H1 (cell line): ENCODE data around the gene PTGES2. TPM values are rescaled to one million over a fixed set of nuclear protein-coding genes. Genes with fewer than 3 reads are reported as not detected.
A peak's percentile ranks its signal among the peaks of the same experiment; 100 is the strongest.

Source experiments
- CTCF ChIA-PET: fragments of 300-600 bp; sonication (Branson Sonifier 250); formaldehyde crosslinking; loops from one replicate; lab custom pipeline; 2021; ENCODE audit not compliant: partially characterized antibody; lab: Charles Lee
- POLR2A ChIA-PET: fragments of 300-600 bp; sonication (Branson Sonifier 250); formaldehyde crosslinking; loops from one replicate; lab custom pipeline; 2021; ENCODE audit warnings: inconsistent platforms; ENCODE audit not compliant: partially characterized antibody; lab: Charles Lee
- DNase-seq, 2 experiments: peaks; one replicate each; pipeline versions ENCODE4 v3.0.0 to v3.0.0-alpha.2; 2010 to 2022; ENCODE audit warnings: low spot score in 2 of 2, low read depth in 1 of 2, mixed read lengths in 1 of 2
- FAIRE-seq: peaks from 2 replicates; lab custom pipeline; 2011; peaks lifted over from hg19 to GRCh38; lab: Jason Lieb, UNC
- H2AFZ ChIP-seq: 2 replicates; pipeline ENCODE4 v1.8.1; 2012; ENCODE audit warnings: low read length, inconsistent platforms
- H2AK5ac ChIP-seq: 2 replicates; pipeline ENCODE4 v1.6.1; 2013; ENCODE audit warnings: low read depth, low read length
- H2BK120ac ChIP-seq: replicated peaks from 2 replicates; pipeline ENCODE3; 2013; ENCODE audit warnings: low read depth, low read length, inconsistent platforms
- H2BK12ac ChIP-seq: 2 replicates; pipeline ENCODE4 v1.6.1; 2013; ENCODE audit warnings: low read depth, low read length
- H2BK15ac ChIP-seq: 2 replicates; pipeline ENCODE4 v1.6.1; 2013; ENCODE audit warnings: low read length
- H2BK20ac ChIP-seq: 2 replicates; pipeline ENCODE4 v1.6.1; 2013; ENCODE audit warnings: low read length
- H2BK5ac ChIP-seq: 2 replicates; pipeline ENCODE4 v1.6.1; 2013; ENCODE audit warnings: low read depth, low read length
- H3K14ac ChIP-seq: 2 replicates; pipeline ENCODE4 v1.6.1; 2013; ENCODE audit warnings: inconsistent platforms; ENCODE audit not compliant: insufficient read length
- H3K18ac ChIP-seq: 2 replicates; pipeline ENCODE4 v1.6.1; 2013; ENCODE audit warnings: low read length; ENCODE audit errors: extremely low read depth
- H3K23ac ChIP-seq: 2 replicates; pipeline ENCODE4 v1.6.1; 2013; ENCODE audit warnings: inconsistent platforms; ENCODE audit not compliant: insufficient read length
- H3K23me2 ChIP-seq: 2 replicates; pipeline ENCODE4 v1.6.1; 2013; ENCODE audit warnings: low read depth, low read length
- H3K27ac ChIP-seq: 2 replicates; pipeline ENCODE4 v1.6.1; 2011; ENCODE audit warnings: low read depth, low read length, inconsistent platforms
- H3K27me3 ChIP-seq, 4 experiments: replicated peaks in 1 of 4; 1 replicate in 1 of 4; 2 replicates in 3 of 4; pipeline versions ENCODE4 v1.6.1 to v1.8.1; 2011 to 2013; ENCODE audit warnings: low read length in 3 of 4, mild to moderate bottlenecking in 3 of 4, inconsistent platforms in 2 of 4, mixed read lengths in 2 of 4, moderate library complexity in 1 of 4; ENCODE audit not compliant: control insufficient read depth in 3 of 4, insufficient read depth in 3 of 4; ENCODE audit errors: extremely low read depth in 1 of 4
- H3K36me3 ChIP-seq, 4 experiments: 2 replicates each; pipeline versions ENCODE4 v1.6.1 to v1.8.1; 2011 to 2013; ENCODE audit warnings: mild to moderate bottlenecking in 4 of 4, low read length in 3 of 4, moderate library complexity in 2 of 4, control low read depth in 1 of 4, inconsistent platforms in 1 of 4; ENCODE audit not compliant: insufficient read depth in 4 of 4, control insufficient read depth in 2 of 4
- H3K4ac ChIP-seq: replicated peaks from 2 replicates; pipeline ENCODE3; 2013; ENCODE audit warnings: low read length, low read depth, mixed read lengths, inconsistent platforms; ENCODE audit not compliant: insufficient read length
- H3K4me1 ChIP-seq, 4 experiments: replicated peaks in 1 of 4; 1 replicate in 1 of 4; 2 replicates in 3 of 4; pipeline versions ENCODE4 v1.6.1 to v1.8.1; 2011 to 2013; ENCODE audit warnings: low read length in 3 of 4, inconsistent platforms in 2 of 4, mixed read lengths in 1 of 4; ENCODE audit not compliant: insufficient read depth in 4 of 4, control insufficient read depth in 3 of 4
- H3K4me2 ChIP-seq, 2 experiments: 2 replicates each; pipeline versions ENCODE4 v1.6.1 to v1.8.1; 2011 to 2013; ENCODE audit warnings: low read depth in 2 of 2, low read length in 2 of 2, control low read depth in 1 of 2, inconsistent platforms in 1 of 2, mild to moderate bottlenecking in 1 of 2; ENCODE audit not compliant: insufficient read depth in 1 of 2
- H3K4me3 ChIP-seq, 4 experiments: fragments of 200-600, 300-600 bp in 1 of 4; sonication (generic), shearing (Covaris generic), sonication (Bioruptor Twin) in 1 of 4; 2 replicates each; pipeline versions ENCODE4 v1.5.1 to v1.8.1; 2011 to 2016; ENCODE audit warnings: low read length in 4 of 4, low read depth in 3 of 4, control low read depth in 2 of 4, inconsistent platforms in 2 of 4, mild to moderate bottlenecking in 2 of 4, mixed read lengths in 1 of 4, moderate library complexity in 1 of 4; ENCODE audit not compliant: insufficient read depth in 2 of 4; ENCODE audit errors: extremely low read depth in 1 of 4
- H3K56ac ChIP-seq: replicated peaks from 2 replicates; pipeline ENCODE3; 2013; ENCODE audit warnings: low read depth, mild to moderate bottlenecking, mixed read lengths, low read length, inconsistent platforms; ENCODE audit not compliant: insufficient read length
- H3K79me1 ChIP-seq: 2 replicates; pipeline ENCODE4 v1.6.1; 2013; ENCODE audit warnings: low read depth, low read length, control low read depth
- H3K79me2 ChIP-seq, 2 experiments: 2 replicates each; pipeline versions ENCODE4 v1.6.1 to v1.8.1; 2012 to 2013; ENCODE audit warnings: low read length in 2 of 2, mild to moderate bottlenecking in 2 of 2, inconsistent platforms in 1 of 2; ENCODE audit not compliant: insufficient read depth in 2 of 2, control insufficient read depth in 1 of 2
- H3K9ac ChIP-seq, 4 experiments: replicated peaks in 1 of 4; 1 replicate in 1 of 4; 2 replicates in 3 of 4; pipeline versions ENCODE4 v1.6.1 to v1.8.1; 2011 to 2013; ENCODE audit warnings: low read depth in 3 of 4, low read length in 3 of 4, control low read depth in 2 of 4, mild to moderate bottlenecking in 2 of 4, moderate library complexity in 2 of 4, inconsistent platforms in 1 of 4; ENCODE audit errors: extremely low read depth in 1 of 4
- H3K9me3 ChIP-seq, 2 experiments: 2 replicates each; pipeline versions ENCODE4 v1.6.1 to v1.8.1; 2012 to 2013; ENCODE audit warnings: mild to moderate bottlenecking in 2 of 2, moderate library complexity in 2 of 2, control low read depth in 1 of 2, inconsistent platforms in 1 of 2, low read depth in 1 of 2, low read length in 1 of 2, mixed read lengths in 1 of 2; ENCODE audit not compliant: insufficient read depth in 2 of 2
- H4K20me1 ChIP-seq, 2 experiments: replicated peaks in 1 of 2; 2 replicates each; pipeline versions ENCODE3 to v1.8.1; 2011 to 2013; ENCODE audit warnings: inconsistent platforms in 2 of 2, low read length in 2 of 2, mild to moderate bottlenecking in 1 of 2; ENCODE audit not compliant: insufficient read depth in 2 of 2, control insufficient read depth in 1 of 2
- H4K5ac ChIP-seq: 2 replicates; pipeline ENCODE4 v1.6.1; 2013; ENCODE audit warnings: low read length, low read depth, mixed read lengths, inconsistent platforms; ENCODE audit not compliant: insufficient read length
- H4K8ac ChIP-seq: 2 replicates; pipeline ENCODE4 v1.8.0; 2013; ENCODE audit warnings: mild to moderate bottlenecking, moderate library complexity, low read length, inconsistent platforms; ENCODE audit not compliant: insufficient read depth; ENCODE audit errors: extremely low read depth
- H4K91ac ChIP-seq: replicated peaks from 2 replicates; pipeline ENCODE3; 2013; ENCODE audit warnings: low read length, mixed read lengths, inconsistent platforms; ENCODE audit not compliant: insufficient read length
- CBX5 ChIP-seq: fragments of 300-800, 300-1000 bp; sonication (generic); IDR thresholded peaks from 2 replicates; pipeline ENCODE4 v1.7.1; 2016; ENCODE audit warnings: antibody characterized with exemption, low read length, low read depth
- CHD1 ChIP-seq: IDR thresholded peaks from 2 replicates; pipeline ENCODE4 v1.6.1; 2012; ENCODE audit warnings: low read depth, low read length, improper control_type of control experiment
- POLR2A ChIP-seq, 2 experiments: IDR thresholded peaks; 1 replicate in 1 of 2; 2 replicates in 1 of 2; pipeline ENCODE4 v1.6.1; 2011; ENCODE audit warnings: low read depth in 2 of 2, low read length in 2 of 2, mild to moderate bottlenecking in 2 of 2; ENCODE audit errors: control extremely low read depth in 1 of 2
- RAD21 ChIP-seq, 2 experiments: IDR thresholded peaks in 1 of 2; conservative IDR thresholded peaks in 1 of 2; 2 replicates each; pipeline ENCODE4 v1.6.1; 2011; ENCODE audit warnings: low read depth in 2 of 2, low read length in 2 of 2, improper control_type of control experiment in 1 of 2, inconsistent platforms in 1 of 2, mild to moderate bottlenecking in 1 of 2, moderate library complexity in 1 of 2
- WGBS, 2 experiments: shearing (Covaris generic) in 1 of 2; methylation state at CpG; one replicate each; pipeline versions ENCODE4 v1.1.6 to v1.1.7; 2013 to 2015; ENCODE audit warnings: low lambda C conversion rate in 2 of 2, mixed read lengths in 2 of 2, inconsistent platforms in 1 of 2, low coverage in 1 of 2, missing lambda C conversion rate in 1 of 2; ENCODE audit not compliant: insufficient replicate concordance in 2 of 2, insufficient coverage in 1 of 2, insufficient read length in 1 of 2; ENCODE audit errors: extremely low coverage in 1 of 2, missing lambda C conversion rate in 1 of 2; 5-methylcytosine and 5-hydroxymethylcytosine counted together
- polyA plus RNA-seq, 7 experiments: library from polyadenylated mRNA; depleted of rRNA in 3 of 7; stranded (reverse) in 5 of 7; unstranded in 2 of 7; fragments of >200 nt in 5 of 7; fragments of 200-250 nt in 2 of 7; gene quantifications; 1 replicate in 5 of 7; 2 replicates in 1 of 7; 4 replicates in 1 of 7; pipeline versions ENCODE4 v1.2.1 to v1.2.3, GENCODE V29; 2011 to 2013; ENCODE audit warnings: missing spikeins in 2 of 7, mixed read lengths in 2 of 7
- total RNA-seq: library from RNA; stranded (reverse); fragmentation: NEBNext Ultra II Directional; extraction: Animal tissue kit (Norgen Biotek cat#: 25700); gene quantifications from 2 replicates; pipeline ENCODE4 v1.2.1, GENCODE V29; 2021
- TF ChIP-seq, protein P1 (sequence below), 3 experiments: IDR thresholded peaks; 1 replicate in 2 of 3; 2 replicates in 1 of 3; pipeline versions ENCODE4 v1.5.1 to v1.6.1; 2011; ENCODE audit warnings: low read length in 3 of 3, mild to moderate bottlenecking in 3 of 3, inconsistent platforms in 2 of 3, low read depth in 1 of 3, moderate library complexity in 1 of 3; ENCODE audit not compliant: insufficient read depth in 1 of 3; ENCODE audit errors: control extremely low read depth in 1 of 3

PTGES2 gene
- total and polyA plus RNA-seq, 2 of the 8 experiments (the other 6 are each of a cell fraction or from before 2014, with no cell fraction given): 80.7 to 81.2 TPM

DNA sequence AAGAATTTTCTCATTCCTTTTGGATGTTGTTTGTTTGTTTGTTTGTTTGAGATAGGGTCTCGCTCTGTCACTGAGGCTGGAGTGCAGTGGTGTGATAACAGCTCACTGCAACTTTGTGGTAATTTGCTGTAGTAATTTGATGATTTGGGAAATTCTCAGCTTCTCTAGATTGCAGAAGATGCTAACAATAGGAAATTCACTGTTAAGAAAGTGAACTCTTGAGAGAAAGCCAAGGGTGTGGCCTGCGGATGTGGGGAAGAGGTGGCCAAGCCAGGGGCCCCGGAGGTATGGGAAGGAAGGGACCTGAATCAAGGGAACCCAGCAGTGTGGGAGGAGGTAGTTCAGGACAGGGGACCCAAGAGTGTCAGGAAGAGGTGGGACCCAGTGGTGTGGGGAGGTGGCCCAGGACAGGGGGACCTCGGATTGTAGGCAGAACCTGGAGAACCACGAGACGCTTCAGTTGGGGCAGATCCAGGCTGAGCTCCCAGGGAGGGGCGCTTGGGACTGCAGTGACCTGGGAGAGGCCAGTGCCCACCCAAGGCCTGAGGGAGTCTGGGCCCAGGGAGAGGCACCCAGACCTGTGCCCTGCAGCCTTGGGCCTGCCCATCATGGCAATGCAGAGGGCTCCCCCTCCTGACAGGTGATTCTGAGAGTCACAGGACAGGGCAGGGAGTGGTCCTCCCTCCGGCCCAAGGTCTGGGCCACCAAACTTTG lies 16.2 kb upstream of the PTGES2 start:
- H3K14ac ChIP-seq: no peak overlapping the region
- no peak overlapping the region for H3K9ac ChIP-seq
- no peak overlapping the region for H2BK120ac ChIP-seq
- FAIRE-seq (no peak), DNase-seq (no peak)
- no peaks in the 10 kb centered on the region for H3K79me1 ChIP-seq
- no peak overlapping the region for H3K18ac ChIP-seq
- H3K4me3 ChIP-seq: no peak overlapping the region
- H3K36me3 ChIP-seq: no peaks in the 10 kb centered on the region
- no peaks in the 10 kb centered on the region for H3K9me3 ChIP-seq
- H3K4ac ChIP-seq: no peak overlapping the region
- no peak overlapping the region for H2AK5ac ChIP-seq
- H3K4me2 ChIP-seq: no peak overlapping the region
- no peak overlapping the region for H2BK12ac ChIP-seq
- H3K23me2 ChIP-seq: no peaks in the 10 kb centered on the region
- TF ChIP-seq CHD1 (no peak), CBX5 (no peak), RAD21 (IDR thresholded peaks at IDR 0.05 in 1 of 2, conservative IDR thresholded peaks at IDR 0.05 in 1 of 2; ENCODE audit: low read depth in 2 of 2, low read length in 2 of 2) (peak; percentile 17 to 28; a peak in 1 of 4 replicates), POLR2A (IDR thresholded peaks at IDR 0.05; ENCODE audit: control extremely low read depth in 1 of 2, low read depth in 2 of 2, low read length in 2 of 2) (no peak)
- TF ChIP-seq, protein P1, sequence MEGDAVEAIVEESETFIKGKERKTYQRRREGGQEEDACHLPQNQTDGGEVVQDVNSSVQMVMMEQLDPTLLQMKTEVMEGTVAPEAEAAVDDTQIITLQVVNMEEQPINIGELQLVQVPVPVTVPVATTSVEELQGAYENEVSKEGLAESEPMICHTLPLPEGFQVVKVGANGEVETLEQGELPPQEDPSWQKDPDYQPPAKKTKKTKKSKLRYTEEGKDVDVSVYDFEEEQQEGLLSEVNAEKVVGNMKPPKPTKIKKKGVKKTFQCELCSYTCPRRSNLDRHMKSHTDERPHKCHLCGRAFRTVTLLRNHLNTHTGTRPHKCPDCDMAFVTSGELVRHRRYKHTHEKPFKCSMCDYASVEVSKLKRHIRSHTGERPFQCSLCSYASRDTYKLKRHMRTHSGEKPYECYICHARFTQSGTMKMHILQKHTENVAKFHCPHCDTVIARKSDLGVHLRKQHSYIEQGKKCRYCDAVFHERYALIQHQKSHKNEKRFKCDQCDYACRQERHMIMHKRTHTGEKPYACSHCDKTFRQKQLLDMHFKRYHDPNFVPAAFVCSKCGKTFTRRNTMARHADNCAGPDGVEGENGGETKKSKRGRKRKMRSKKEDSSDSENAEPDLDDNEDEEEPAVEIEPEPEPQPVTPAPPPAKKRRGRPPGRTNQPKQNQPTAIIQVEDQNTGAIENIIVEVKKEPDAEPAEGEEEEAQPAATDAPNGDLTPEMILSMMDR (IDR thresholded peaks at IDR 0.05; ENCODE audit: control extremely low read depth in 1 of 3, insufficient read depth in 1 of 3, low read depth in 1 of 3, low read length in 3 of 3): peak in 1 of 3 experiments; percentile 8; a peak in 1 of 4 replicates
- ChIA-PET CTCF (interaction anchor here (0.7 to 2.8 kb wide), 5 partner anchors 8 to 929 kb away, joined by 3 to 15 read pairs (median 3); no protein-coding TSS in a partner anchor), POLR2A (interaction anchor here (0.6 to 1.1 kb wide), 3 partner anchors 15 to 45 kb away, joined by 3 to 4 read pairs (median 3); no protein-coding TSS in a partner anchor)
- H3K27me3 ChIP-seq: no peaks in the 10 kb centered on the region
- H4K20me1 ChIP-seq: no peaks in the 10 kb centered on the region
- H3K23ac ChIP-seq: no peak overlapping the region
- no peak overlapping the region for H3K56ac ChIP-seq
- H2BK20ac ChIP-seq: no peak overlapping the region
- H2BK5ac ChIP-seq: no peak overlapping the region
- no peak overlapping the region for H2BK15ac ChIP-seq
- H3K79me2 ChIP-seq: no peaks in the 10 kb centered on the region
- H2AFZ ChIP-seq: no peak overlapping the region
- no peaks in the 10 kb centered on the region for H3K4me1 ChIP-seq
- no peak overlapping the region for H4K5ac ChIP-seq
- 94% methylated on average over 8 of the region's 8 CpGs; no CpG with 5 or more reads in 1 of the 2 experiments for WGBS, 2 experiments
- peak overlapping the region; percentile 73; the same call in 1 of the 2 replicates for H4K8ac ChIP-seq
- H4K91ac ChIP-seq: no peak overlapping the region
- H3K27ac ChIP-seq: no peak overlapping the region
